Spleen (tissue), 7 donors: ENCODE measurements around the gene MYL3.

ENCODE experiments used
- CTCF ChIP-seq, 11 experiments: fragments of 200-600 bp in 7 of 11; fragments of 450-650 bp in 4 of 11; sonication (generic) in 4 of 11; IDR thresholded peaks in 8 of 11; conservative IDR thresholded peaks in 3 of 11; 1 replicate in 7 of 11; 2 replicates in 4 of 11; pipeline versions ENCODE4 v1.4.0 to v1.8.0; 2016 to 2021; ENCODE audit warnings: antibody characterized with exemption in 11 of 11, inconsistent platforms in 4 of 11, mild to moderate bottlenecking in 1 of 11
- POLR2A ChIP-seq, 3 donors: fragments of 450-650 bp; IDR thresholded peaks; one replicate each; pipeline ENCODE4 v1.5.1; 2017; ENCODE audit warnings: antibody characterized with exemption in 3 of 3, mild to moderate bottlenecking in 1 of 3
- POLR2AphosphoS5 ChIP-seq, 3 donors: sonication (generic); formaldehyde crosslinking; IDR thresholded peaks; one replicate each; pipeline ENCODE4 v1.5.1; 2017; ENCODE audit warnings: antibody characterized with exemption in 3 of 3
- donor health status: DM: no; HTN: no; CAD: no; lungs with moderate emphysema.
- donor health status: DM: no; HTN: no; CAD: no.
- donor health status: DM: no; HTN: no; CAD: no.

- TF ChIP-seq POLR2AphosphoS5 (IDR thresholded peaks at IDR 0.05) (peak in 2 of 3 donors; percentile 17 to 55), CTCF (IDR thresholded peaks at IDR 0.05 in 8 of 11, conservative IDR thresholded peaks at IDR 0.05 in 3 of 11) (no peak), POLR2A (IDR thresholded peaks at IDR 0.05) (no peak)
Observed at GRCh38 chr3:46882377-46883053, 19.3 kb upstream of the MYL3 start.
